SIG-M5 treated with dmso at 0.1 percent for 504 hours (cell line): ENCODE results near the gene EPB42.
"Not testable (repeated sequence)": the region's sequence is repeated elsewhere in the genome, so short reads cannot be mapped to it uniquely, and the experiment has no call there.

Experiments
- DNase-seq: peaks from one replicate; lab custom pipeline; 2025; ENCODE audit not compliant: unreplicated experiment; lab: John Stamatoyannopoulos, UW

EPB42 gene

GRCh38 chr15:43242616-43243015 is 21.8 kb upstream of the EPB42 start:
- no peak for DNase-seq

GRCh38 chr15:43241100-43241499 is 20.3 kb upstream of the EPB42 start:
- no peak for DNase-seq

DNA sequence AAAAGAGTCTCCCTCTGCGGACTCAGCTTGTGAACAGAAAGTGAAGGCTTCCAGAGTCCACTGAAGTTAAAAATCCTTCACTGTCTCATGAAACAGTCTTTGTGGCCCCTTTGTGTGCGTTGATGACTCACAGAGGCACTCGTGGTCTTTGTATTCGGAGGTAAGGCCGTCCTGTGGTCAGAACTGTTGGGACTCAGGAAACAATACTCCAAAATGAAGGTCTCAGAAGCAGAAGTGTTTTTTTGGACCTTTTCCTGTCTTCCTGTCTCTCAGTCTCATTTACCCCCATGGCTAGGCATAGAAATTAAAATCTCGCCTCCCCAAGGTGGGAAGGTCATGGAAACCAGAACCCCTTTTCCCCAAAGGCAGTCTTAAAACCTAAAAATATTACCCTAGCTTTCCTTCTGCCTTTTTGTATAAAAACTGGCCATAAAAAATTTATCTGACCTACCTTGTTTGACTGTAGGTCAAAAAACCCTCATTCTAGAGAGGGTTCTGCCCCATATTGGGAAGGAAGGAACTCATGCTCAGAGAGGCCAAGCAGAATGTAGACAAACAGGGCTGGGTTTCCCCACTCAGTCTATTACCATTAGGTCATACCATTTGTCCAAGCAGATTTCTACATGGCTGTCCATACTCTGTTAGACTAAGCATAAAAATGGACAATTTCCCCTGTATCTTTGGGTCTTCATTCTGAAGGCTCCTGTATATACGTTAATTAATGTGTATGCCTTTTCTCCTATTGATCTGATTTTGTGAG is 19.1 kb upstream of the EPB42 start:
- DNase-seq = peak; percentile 81

- peak; percentile 36 for DNase-seq
Measured at GRCh38 chr15:43238671-43239131, 17.9 kb upstream of the EPB42 start.

GRCh38 chr15:43237842-43238470 is 17.1 kb upstream of the EPB42 start:
- no peak for DNase-seq

- DNase-seq = no peak
Measured at GRCh38 chr15:43235536-43235935, 14.7 kb upstream of the EPB42 start.

DNA sequence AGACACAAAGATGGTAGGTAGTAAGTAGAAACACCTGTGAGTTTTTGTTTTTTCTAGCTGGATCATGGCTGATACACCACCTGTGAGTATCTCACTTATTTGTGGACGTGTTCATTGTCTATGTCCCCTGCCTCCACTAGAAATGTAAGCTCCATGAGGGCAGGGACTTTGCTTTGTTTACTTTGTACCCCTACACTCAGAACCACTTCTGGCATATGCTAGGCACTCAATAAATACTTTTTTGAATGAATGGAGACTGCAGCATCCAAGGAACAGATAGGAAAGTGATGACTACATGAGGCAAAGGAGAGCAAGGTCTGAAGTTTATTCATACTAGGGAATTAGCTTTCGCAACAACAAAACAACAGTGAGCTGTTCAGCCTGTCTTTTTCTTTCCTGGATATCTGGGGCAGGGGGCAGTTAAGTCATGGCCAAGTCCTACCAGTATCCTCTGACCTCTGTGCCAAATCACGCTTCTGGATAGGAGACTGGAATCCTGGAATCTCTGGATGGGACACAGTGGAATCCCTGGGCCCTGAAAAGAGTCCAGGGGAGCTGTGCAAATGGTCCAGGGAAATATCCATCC is 11.6 kb upstream of the EPB42 start:
- DNase-seq = no peak

GRCh38 chr15:43230640-43231115 is 9.9 kb upstream of the EPB42 start:
- DNase-seq = no peak

GRCh38 chr15:43229977-43230376 is 9.2 kb upstream of the EPB42 start:
- no peak for DNase-seq

- DNase-seq = no peak
Measured at GRCh38 chr15:43226436-43227305, 5.9 kb upstream of the EPB42 start.

GRCh38 chr15:43225950-43226255 is 5.1 kb upstream of the EPB42 start:
- not testable (repeated sequence) for DNase-seq

DNA sequence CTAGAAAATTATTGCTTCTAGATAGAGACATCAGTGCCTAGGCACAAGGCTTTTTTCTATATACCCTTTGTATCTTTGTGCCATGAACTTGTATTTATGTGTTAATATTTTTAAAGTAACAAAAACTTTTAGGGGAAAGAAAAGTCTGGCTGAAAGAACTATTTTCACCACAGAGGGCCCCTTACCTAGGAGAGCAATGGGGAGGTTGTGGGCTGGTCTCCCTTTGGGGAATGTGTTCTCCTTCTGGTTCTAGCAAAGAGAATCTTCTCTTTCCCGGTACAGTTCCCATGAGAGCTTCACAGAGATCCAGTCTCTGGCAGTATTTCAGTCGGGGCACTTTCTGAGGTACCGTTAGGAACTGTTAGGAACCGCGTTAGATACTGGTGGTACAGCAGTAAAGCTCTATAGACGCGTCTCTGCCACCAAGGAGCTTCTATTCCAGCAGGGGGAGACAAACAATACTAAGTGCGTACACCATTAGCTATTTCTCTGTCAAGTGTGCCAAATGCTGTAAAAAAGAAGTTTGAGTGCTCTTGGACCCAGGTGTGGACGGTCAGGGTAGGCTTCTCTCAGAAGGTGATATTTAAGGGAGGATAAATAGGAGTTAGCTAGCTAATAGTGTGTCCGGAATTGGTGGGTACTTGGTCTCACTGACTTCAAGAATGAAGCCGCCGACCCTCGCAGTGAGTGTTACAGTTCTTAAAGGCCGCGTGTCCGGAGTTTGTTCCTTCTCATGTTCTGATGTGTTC is 4.6 kb upstream of the EPB42 start:
- DNase-seq = peak; percentile 71

GRCh38 chr15:43221422-43221821 is 604 bp upstream of the EPB42 start:
- DNase-seq = no peak

DNA sequence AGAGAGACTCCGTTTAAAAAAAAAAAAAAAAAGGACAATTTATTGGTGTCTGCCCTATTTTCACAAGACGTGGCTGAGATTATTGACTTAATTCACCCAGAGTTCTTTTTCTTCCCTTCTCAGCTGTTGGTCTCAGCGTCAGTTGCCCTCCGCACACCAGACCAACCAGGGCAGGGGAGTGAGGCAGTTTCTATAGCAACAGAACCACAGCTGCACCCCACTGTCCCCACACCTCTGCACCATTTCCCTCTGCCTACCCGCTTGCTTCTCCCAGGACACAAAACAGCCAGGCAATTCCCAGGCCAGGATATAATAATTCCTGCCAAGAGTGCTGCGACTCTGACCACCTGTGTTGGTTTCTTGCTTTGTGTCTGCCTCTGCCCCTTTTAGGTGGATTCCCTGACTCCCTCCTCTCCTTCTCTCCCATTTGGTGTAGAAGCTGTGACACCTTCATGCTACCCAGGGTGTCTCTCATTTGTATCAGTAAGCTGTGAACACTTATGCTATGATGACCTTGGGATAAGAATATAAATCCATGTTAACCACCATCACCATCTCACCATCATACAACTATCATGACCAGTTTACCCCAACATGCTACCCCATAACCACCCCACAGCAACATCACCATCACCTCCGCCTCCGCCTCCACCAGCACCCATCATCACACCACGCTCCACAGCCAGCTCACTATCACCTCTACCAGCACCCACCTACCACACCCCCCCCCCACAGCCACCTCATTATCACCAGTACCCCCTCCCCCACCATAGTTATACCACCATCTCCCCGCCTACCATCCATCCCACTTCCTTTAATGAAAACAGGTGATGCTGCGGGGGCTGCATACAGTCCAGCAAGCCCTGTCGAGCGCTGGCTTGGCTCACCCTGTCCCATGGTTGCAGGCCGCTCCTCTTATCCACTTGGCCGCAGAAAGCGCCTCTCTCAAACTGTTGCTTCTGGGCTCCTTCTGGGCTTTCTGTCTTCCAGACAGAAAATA is 589 bp downstream of the EPB42 start:
- no peak for DNase-seq

DNA sequence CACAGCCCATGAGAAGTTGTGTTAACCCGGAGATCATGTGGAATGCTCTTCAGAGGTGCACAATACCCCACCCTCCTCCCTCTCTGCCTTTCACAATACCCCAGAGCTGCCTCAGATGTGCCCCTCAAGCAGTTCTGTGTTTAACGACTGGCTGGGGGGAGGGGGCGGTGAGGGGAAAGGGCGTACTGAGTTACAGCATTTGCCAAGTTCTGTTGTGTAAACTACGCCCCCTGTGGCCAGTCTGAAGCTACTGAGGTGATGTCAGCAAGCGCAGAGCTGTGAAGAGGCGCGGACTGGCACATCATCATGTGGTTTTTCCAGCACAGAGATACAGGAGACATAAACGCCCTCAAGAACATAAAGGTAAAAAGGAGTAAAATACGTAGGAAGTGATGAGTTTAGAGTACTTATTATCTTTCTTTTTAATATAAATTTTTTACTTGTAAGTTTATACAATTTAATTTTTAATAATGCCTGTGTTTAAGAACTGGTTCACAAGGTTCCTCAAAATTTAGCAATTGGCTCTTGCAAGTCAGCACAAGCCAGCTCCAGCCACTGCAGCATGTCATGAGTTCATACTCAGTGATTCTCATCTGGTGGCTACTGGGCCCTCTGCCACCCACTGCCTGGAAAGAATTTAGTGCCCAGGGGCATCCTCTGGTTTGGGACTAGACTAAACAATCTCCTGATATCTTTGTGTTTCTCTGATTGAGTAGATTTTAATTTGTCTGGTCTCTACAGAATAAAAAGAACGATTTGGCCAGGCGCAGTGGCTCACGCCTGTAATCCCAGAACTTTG is 1.7 kb downstream of the EPB42 start:
- no peak for DNase-seq

DNA sequence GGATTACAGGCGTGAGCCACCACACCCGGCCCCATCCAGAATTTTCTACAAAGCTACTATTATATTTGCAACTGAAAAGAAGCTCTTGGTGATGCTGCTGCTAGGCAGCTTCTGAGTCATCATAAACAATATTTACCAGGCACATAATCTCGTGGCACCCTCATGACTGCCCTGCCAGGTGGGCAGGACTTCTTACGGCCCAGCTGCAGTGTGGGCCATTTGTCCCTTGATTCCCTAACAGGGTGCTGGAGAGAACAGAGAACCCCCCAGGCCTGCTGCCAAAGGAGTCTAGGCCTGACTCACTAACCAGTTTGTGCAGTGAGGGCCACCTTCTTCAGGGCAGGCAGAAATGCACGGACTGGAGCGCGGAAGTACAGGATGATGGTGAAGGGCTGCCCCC is 4.9 kb downstream of the EPB42 start:
- no peak for DNase-seq

DNA sequence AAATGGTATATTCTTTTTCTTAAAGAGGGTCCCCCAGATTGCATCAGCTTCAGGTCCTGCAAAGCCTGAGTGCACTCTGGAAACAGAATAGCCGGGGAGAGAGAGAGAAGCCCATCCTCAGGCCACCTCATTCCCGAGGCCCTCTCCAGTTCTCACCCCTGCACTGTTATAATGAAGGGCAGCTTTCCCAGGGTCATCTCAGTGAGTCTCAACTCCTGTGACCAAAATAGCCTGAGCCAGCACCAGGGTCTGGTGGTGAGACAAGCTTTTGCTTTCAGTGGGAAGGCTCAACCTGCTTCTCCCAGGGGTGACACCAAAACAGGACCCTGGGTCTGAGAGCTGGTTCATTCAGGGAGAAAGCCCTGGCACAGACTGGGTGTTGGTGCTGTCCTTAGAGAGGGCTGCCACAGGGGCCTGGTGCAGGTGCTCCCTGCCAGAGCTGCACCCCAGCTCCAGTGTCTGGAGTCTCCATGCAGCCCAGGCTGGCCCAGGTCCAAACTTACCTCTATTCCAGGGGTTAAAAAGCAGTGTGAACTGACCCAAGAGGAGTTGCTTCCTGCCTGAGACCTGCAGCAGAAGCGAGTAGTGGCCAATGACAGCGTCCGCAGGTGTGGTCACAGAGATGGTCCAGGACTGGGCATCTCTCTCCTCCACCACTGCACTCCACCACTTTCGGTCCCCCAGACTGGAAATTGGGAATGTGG is 6.1 kb downstream of the EPB42 start:
- DNase-seq = no peak

- no peak for DNase-seq
Measured at GRCh38 chr15:43214169-43214568, 6.6 kb downstream of the EPB42 start.
